HEK293 (cell line): ENCODE data around the gene PSG2.
A peak's percentile ranks its signal among the peaks of the same experiment; 100 is the strongest.
"Not testable (repeated sequence)": the region's sequence is repeated elsewhere in the genome, so short reads cannot be mapped to it uniquely, and the experiment has no call there.

Source experiments
- CTCF ChIA-PET: fragments of 350-600 bp; formaldehyde crosslinking; extraction: SDS; loops from one replicate; lab custom pipeline; 2021; ENCODE audit warnings: antibody characterized with exemption; lab: Yijun Ruan, JAX
- POLR2A ChIA-PET: fragments of 300-600 bp; formaldehyde crosslinking; extraction: SDS; loops from one replicate; lab custom pipeline; 2020; ENCODE audit warnings: antibody characterized with exemption, inconsistent platforms; lab: Yijun Ruan, JAX
- H3K27ac ChIP-seq: fragments of 200-500 bp; sonication (Bioruptor generic); 2 replicates; pipeline ENCODE4 v1.5.1; 2014; ENCODE audit warnings: low read depth, low read length, control low read depth, inconsistent platforms; ENCODE audit errors: extremely low read depth
- H3K36me3 ChIP-seq, 2 experiments: fragments of 200-500 bp in 1 of 2; sonication (Bioruptor generic) in 1 of 2; 1 replicate in 1 of 2; 2 replicates in 1 of 2; pipeline ENCODE4 v1.5.1; 2014 to 2017; ENCODE audit warnings: inconsistent platforms in 2 of 2, low read length in 2 of 2; ENCODE audit not compliant: control insufficient read depth in 2 of 2, insufficient read depth in 1 of 2
- H3K4me1 ChIP-seq: fragments of 200-500 bp; sonication (Bioruptor generic); 2 replicates; pipeline ENCODE4 v1.5.1; 2014; ENCODE audit warnings: mild to moderate bottlenecking, low read length, inconsistent platforms; ENCODE audit not compliant: control insufficient read depth, insufficient read depth
- H3K4me3 ChIP-seq: 2 replicates; pipeline ENCODE4 v1.5.1; 2011; ENCODE audit warnings: low read depth, mild to moderate bottlenecking, control low read depth, low read length, moderate library complexity
- H3K9me3 ChIP-seq: fragments of 200-500 bp; sonication (Bioruptor generic); 2 replicates; pipeline ENCODE4 v1.5.1; 2014; ENCODE audit warnings: low read depth, low read length, inconsistent platforms; ENCODE audit not compliant: control insufficient read depth, insufficient read depth
- CTCF ChIP-seq: fragments of 450-650 bp; formaldehyde crosslinking; IDR thresholded peaks from 2 replicates; pipeline ENCODE4 v1.5.1; 2016; ENCODE audit warnings: missing biosample characterization, missing genetic modification characterization
- HOXD13 ChIP-seq: sonication (generic); formaldehyde crosslinking; IDR thresholded peaks from 2 replicates; pipeline ENCODE4 v1.8.0; 2022; ENCODE audit warnings: missing genetic modification reagents, borderline replicate concordance
- PRDM1 ChIP-seq: fragments of 450-650 bp; formaldehyde crosslinking; IDR thresholded peaks from 2 replicates; pipeline ENCODE4; 2016; ENCODE audit warnings: missing biosample characterization, missing genetic modification characterization
- YY1 ChIP-seq: fragments of 450-650 bp; formaldehyde crosslinking; IDR thresholded peaks from 2 replicates; pipeline ENCODE4 v1.5.1; 2018; ENCODE audit warnings: missing biosample characterization, missing genetic modification characterization
- ZNF2 ChIP-seq: fragments of 450-650 bp; formaldehyde crosslinking; IDR thresholded peaks from 2 replicates; pipeline ENCODE4 v1.5.1; 2016; ENCODE audit warnings: missing biosample characterization, missing genetic modification characterization
- ZNF513 ChIP-seq: fragments of 450-650 bp; IDR thresholded peaks from 2 replicates; pipeline ENCODE4 v1.5.1; 2018; ENCODE audit warnings: missing biosample characterization, missing genetic modification characterization
- ZNF654 ChIP-seq: fragments of 450-650 bp; formaldehyde crosslinking; IDR thresholded peaks from 2 replicates; pipeline ENCODE4 v1.5.1; 2016; ENCODE audit warnings: low read depth, missing biosample characterization, missing genetic modification characterization
- ZNF660 ChIP-seq: fragments of 450-650 bp; IDR thresholded peaks from 2 replicates; pipeline ENCODE4 v1.5.1; 2018; ENCODE audit warnings: missing biosample characterization, mild to moderate bottlenecking, missing genetic modification characterization
- ZNF707 ChIP-seq: fragments of 450-650 bp; formaldehyde crosslinking; IDR thresholded peaks from 2 replicates; pipeline ENCODE4 v1.5.1; 2016; ENCODE audit warnings: missing biosample characterization, missing genetic modification characterization
- ZSCAN30 ChIP-seq: fragments of 450-650 bp; IDR thresholded peaks from 2 replicates; pipeline ENCODE4 v1.5.1; 2018; ENCODE audit warnings: missing biosample characterization, mild to moderate bottlenecking, missing genetic modification characterization, moderate library complexity
- TF ChIP-seq, protein P1 (sequence below): fragments of 450-650 bp; formaldehyde crosslinking; IDR thresholded peaks from 2 replicates; pipeline ENCODE4 v1.5.1; 2016; ENCODE audit warnings: missing biosample characterization, missing genetic modification characterization

The PSG2 gene

DNA sequence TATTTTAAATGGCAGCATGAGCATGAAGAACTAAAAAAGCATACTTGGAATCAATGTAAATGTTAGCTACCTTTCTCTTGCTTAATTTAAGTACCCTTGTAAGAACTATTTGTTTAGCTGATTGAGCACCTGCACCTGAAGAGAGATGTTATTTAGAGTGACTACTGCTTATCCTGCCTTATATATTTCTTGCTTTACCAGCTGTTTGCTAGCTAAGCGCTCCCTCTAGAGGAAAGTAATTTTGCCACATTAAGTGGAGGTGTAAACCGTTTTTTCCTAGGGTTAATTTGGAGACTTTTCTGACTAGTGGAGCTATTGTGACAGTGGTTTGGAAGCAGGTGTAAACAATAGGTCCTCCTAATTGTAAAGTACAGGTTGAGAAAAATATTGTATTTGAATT, 19.4 kb upstream of the PSG2 start (continued):
- TF ChIP-seq ZNF513 (tag by site-specific recombination) (no peak), PRDM1 (tag by site-specific recombination) (no peak), HOXD13 (CRISPR knock-in tag) (no peak), ZNF707 (tag by site-specific recombination) (no peak), YY1 (no peak)

DNA sequence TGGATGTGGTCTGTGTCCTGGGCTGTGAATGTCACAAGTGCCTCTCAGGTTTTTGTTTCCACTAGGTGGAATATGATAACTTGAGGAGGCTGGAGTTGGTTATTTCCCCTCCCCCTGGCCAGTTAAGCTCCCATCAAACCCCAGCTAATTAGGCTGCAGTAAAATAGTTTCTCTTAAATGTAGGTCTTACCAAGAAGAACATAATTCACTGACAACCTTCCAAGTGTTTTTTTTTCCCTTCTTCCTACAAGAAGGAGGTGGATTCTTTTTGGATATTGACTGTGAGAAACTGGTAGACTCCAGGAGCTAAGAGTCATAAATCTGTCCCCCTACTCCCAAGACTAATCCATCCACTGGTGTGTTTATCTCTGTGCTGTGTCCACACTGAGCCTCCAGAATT, 15.9 kb upstream of the PSG2 start:
- TF ChIP-seq, protein P1, sequence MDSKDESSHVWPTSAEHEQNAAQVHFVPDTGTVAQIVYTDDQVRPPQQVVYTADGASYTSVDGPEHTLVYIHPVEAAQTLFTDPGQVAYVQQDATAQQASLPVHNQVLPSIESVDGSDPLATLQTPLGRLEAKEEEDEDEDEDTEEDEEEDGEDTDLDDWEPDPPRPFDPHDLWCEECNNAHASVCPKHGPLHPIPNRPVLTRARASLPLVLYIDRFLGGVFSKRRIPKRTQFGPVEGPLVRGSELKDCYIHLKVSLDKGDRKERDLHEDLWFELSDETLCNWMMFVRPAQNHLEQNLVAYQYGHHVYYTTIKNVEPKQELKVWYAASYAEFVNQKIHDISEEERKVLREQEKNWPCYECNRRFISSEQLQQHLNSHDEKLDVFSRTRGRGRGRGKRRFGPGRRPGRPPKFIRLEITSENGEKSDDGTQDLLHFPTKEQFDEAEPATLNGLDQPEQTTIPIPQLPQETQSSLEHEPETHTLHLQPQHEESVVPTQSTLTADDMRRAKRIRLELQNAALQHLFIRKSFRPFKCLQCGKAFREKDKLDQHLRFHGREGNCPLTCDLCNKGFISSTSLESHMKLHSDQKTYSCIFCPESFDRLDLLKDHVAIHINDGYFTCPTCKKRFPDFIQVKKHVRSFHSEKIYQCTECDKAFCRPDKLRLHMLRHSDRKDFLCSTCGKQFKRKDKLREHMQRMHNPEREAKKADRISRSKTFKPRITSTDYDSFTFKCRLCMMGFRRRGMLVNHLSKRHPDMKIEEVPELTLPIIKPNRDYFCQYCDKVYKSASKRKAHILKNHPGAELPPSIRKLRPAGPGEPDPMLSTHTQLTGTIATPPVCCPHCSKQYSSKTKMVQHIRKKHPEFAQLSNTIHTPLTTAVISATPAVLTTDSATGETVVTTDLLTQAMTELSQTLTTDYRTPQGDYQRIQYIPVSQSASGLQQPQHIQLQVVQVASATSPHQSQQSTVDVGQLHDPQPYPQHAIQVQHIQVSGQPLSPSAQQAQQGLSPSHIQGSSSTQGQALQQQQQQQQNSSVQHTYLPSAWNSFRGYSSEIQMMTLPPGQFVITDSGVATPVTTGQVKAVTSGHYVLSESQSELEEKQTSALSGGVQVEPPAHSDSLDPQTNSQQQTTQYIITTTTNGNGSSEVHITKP (tag by site-specific recombination), result peak; percentile 27; the same call in 1 of the 2 replicates
- H3K36me3 ChIP-seq, H3K4me1 ChIP-seq, H3K9me3 ChIP-seq, POLR2A ChIA-PET, H3K27ac ChIP-seq, H3K4me3 ChIP-seq: not testable (repeated sequence)
- CTCF ChIA-PET, result interaction anchor here (0.6 to 2.6 kb wide), 2 partner anchors 9 to 409 kb away, joined by 3 to 14 read pairs; no protein-coding TSS in a partner anchor

- H3K36me3 ChIP-seq, H3K4me3 ChIP-seq, H3K4me1 ChIP-seq, POLR2A ChIA-PET, H3K9me3 ChIP-seq, H3K27ac ChIP-seq: not testable (repeated sequence)
- CTCF ChIA-PET, result interaction anchor here (0.6 to 6.6 kb wide), 13 partner anchors 11 to 1539 kb away, joined by 3 to 24 read pairs (median 4); no protein-coding TSS in a partner anchor
- TF ChIP-seq ZNF660 (tag by site-specific recombination) (peak; percentile 69; the same call in 1 of the 2 replicates), ZNF654 (tag by site-specific recombination) (peak; percentile 73), ZNF2 (tag by site-specific recombination) (peak; percentile 71), ZSCAN30 (tag by site-specific recombination) (peak; percentile 57; the same call in 1 of the 2 replicates), CTCF (tag by site-specific recombination) (peak; percentile 49; the same call in 1 of the 2 replicates)
Measured at GRCh38 chr19:43087702-43088340, 5.3 kb upstream of the PSG2 start.

DNA sequence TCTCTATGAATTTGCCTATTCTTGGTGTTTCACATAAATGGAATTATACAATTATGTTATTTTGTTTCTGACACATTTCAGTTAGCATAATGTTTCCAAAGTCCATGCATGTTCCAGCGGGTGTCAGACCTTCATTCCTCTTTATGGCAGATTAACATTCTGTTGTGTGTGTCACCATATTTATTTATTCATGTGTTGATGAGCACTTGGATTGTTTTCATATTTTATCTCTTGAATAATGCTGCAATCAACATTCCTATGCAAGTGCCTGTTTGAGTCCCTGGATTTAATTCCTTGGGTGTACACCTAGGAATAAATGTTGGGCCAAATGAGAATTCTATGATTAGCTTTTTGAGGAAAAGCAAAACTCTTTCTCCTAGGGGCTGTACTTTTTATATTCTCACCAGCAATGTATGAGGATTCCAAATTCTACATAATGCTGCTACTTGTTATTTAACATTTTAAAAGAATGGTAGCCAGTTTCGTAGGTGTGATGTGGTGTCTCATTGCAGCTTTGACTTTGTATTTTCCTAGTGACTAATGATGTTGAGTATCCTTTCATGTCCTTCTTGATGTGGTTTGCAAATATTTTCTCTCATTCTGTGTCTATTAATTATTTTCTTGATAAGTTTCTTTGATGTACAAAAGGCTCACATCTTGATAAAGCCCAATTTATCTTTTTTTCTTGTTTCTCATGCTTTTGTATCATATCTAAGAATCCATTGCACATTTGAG, 3.5 kb upstream of the PSG2 start:
- POLR2A ChIA-PET, H3K27ac ChIP-seq, H3K36me3 ChIP-seq, H3K4me3 ChIP-seq, H3K4me1 ChIP-seq, H3K9me3 ChIP-seq: not testable (repeated sequence)
- CTCF ChIA-PET, result interaction anchor here (0.6 to 6.6 kb wide), 21 partner anchors 9 to 502 kb away, joined by 3 to 31 read pairs (median 3); no protein-coding TSS in a partner anchor

- CTCF ChIA-PET, result interaction anchor here (0.5 to 4.9 kb wide), 32 partner anchors 10 to 1291 kb away, joined by 3 to 31 read pairs (median 4); no protein-coding TSS in a partner anchor
- H3K36me3 ChIP-seq, H3K27ac ChIP-seq, POLR2A ChIA-PET, H3K4me3 ChIP-seq, H3K9me3 ChIP-seq, H3K4me1 ChIP-seq: not testable (repeated sequence)
Measured at GRCh38 chr19:43084196-43084832, 1.8 kb upstream of the PSG2 start.

GRCh38 chr19:43083721-43084120, 1.2 kb upstream of the PSG2 start:
- H3K4me1 ChIP-seq, H3K27ac ChIP-seq, H3K4me3 ChIP-seq, H3K36me3 ChIP-seq, H3K9me3 ChIP-seq, POLR2A ChIA-PET: not testable (repeated sequence)
- CTCF ChIA-PET, result interaction anchor here (0.6 to 4.0 kb wide), 28 partner anchors 10 to 1177 kb away, joined by 3 to 31 read pairs (median 4); no protein-coding TSS in a partner anchor
